Endothelial cell of umbilical vein (primary cell): ENCODE measurements around the gene KRTAP5-1.
A peak's percentile ranks its signal among the peaks of the same experiment; 100 is the strongest.

Source experiments
- CTCF ChIP-seq, 2 donors: IDR thresholded peaks; 1 replicate in 1 of 2; 2 replicates in 1 of 2; pipeline ENCODE4 v1.5.1; 2011; ENCODE audit warnings: low read length in 2 of 2, mild to moderate bottlenecking in 2 of 2, moderate library complexity in 2 of 2, control low read depth in 1 of 2, inconsistent platforms in 1 of 2, low read depth in 1 of 2; ENCODE audit not compliant: insufficient read depth in 1 of 2; ENCODE audit errors: extremely low read depth in 1 of 2
- EZH2 ChIP-seq: IDR thresholded peaks from 2 replicates; pipeline ENCODE4 v1.6.1; 2012; ENCODE audit warnings: borderline replicate concordance, low read depth, mild to moderate bottlenecking, moderate library complexity, low read length, inconsistent platforms; ENCODE audit not compliant: severe bottlenecking
- FOS ChIP-seq: IDR thresholded peaks from 2 replicates; pipeline ENCODE4 v1.6.1; 2011; ENCODE audit warnings: mild to moderate bottlenecking, low read length, moderate library complexity, borderline replicate concordance; ENCODE audit not compliant: insufficient read depth
- GATA2 ChIP-seq: IDR thresholded peaks from 2 replicates; pipeline ENCODE4 v1.7.0; 2011; ENCODE audit warnings: low read depth, mild to moderate bottlenecking, moderate library complexity, mixed read lengths, low read length; ENCODE audit not compliant: insufficient read length, insufficient read depth
- JUN ChIP-seq: IDR thresholded peaks from 2 replicates; pipeline ENCODE4 v1.6.1; 2011; ENCODE audit warnings: borderline replicate concordance, low read depth; ENCODE audit not compliant: insufficient read length, insufficient read depth
- MYC ChIP-seq: IDR thresholded peaks from one replicate; pipeline ENCODE4 v1.6.1; 2011; ENCODE audit warnings: mild to moderate bottlenecking, low read depth, low read length
- POLR2A ChIP-seq: IDR thresholded peaks from 2 replicates; pipeline ENCODE4 v1.6.1; 2012; ENCODE audit warnings: low read depth, mild to moderate bottlenecking, control low read depth, low read length
- POLR2AphosphoS5 ChIP-seq: IDR thresholded peaks from 2 replicates; pipeline ENCODE4 v1.6.1; 2012; ENCODE audit warnings: low read depth, mild to moderate bottlenecking, control low read depth, low read length, moderate library complexity; ENCODE audit not compliant: insufficient read depth
- TF ChIP-seq, protein P1 (sequence below): IDR thresholded peaks from 2 replicates; pipeline ENCODE4 v1.6.1; 2011; ENCODE audit not compliant: insufficient read depth, insufficient read length

DNA sequence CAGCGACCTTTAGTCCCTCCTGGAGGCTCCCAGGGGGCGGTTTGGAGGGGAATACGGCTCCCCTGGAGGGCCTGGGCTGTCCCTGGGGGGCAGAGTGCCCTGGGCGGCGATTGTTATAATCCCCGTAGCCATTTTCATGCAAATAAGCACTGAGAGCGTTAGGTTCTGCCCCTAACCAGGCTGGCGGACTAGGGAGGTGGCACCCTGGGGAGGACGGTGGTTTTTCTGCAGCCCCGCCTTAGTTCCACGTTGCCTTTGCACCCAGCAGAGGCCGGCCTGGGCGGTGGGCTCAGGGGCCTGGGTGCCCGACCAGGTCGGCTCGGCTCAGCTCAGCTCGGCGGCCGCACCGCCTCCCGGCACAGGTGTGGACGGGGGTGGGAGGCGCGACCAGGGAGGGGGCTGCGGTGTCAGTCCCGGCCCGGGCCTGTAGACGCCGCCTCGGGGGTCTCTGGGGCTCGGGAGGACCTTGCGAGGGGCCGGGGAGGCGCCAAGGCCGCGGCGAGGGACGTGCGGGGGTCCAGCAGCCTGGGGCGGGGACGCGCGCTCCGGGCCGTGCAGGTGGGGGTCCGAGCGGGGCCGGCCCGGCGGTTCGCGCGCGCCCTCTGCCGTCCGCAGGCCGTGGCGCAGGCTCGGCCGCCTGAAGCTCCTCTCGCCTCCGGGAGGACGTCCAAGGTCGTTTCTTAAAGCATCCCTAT lies 10.7 kb downstream of the KRTAP5-1 start:
- peak; percentile 70 to 80 for TF ChIP-seq CTCF (IDR thresholded peaks at IDR 0.05; ENCODE audit: extremely low read depth in 1 of 2, insufficient read depth in 1 of 2, low read depth in 1 of 2, low read length in 2 of 2)
- TF ChIP-seq, protein P1, sequence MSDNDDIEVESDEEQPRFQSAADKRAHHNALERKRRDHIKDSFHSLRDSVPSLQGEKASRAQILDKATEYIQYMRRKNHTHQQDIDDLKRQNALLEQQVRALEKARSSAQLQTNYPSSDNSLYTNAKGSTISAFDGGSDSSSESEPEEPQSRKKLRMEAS = no peak
- no peak for TF ChIP-seq JUN
- TF ChIP-seq EZH2 = no peak
- no peak for TF ChIP-seq POLR2AphosphoS5
- TF ChIP-seq POLR2A = no peak
- no peak for TF ChIP-seq MYC
- TF ChIP-seq FOS = no peak
- TF ChIP-seq GATA2 = no peak
